Stimulated activated CD8-positive, alpha-beta memory T cell treated with anti-CD3 and anti-CD28 coated beads, Interleukin-4, amount 100 ng/mL, for 24 hours (primary cell): ENCODE data around the gene EEPD1.
"Not testable (repeated sequence)": the region's sequence is repeated elsewhere in the genome, so short reads cannot be mapped to it uniquely, and the experiment has no call there.

Experiments
- DNase-seq: peaks from one replicate; pipeline ENCODE4 v3.0.0-alpha.2; 2020; ENCODE audit warnings: low read depth

Gene EEPD1

GRCh38 chr7:36321284-36321683 lies 168.2 kb downstream of the EEPD1 start:
- DNase-seq: not testable (repeated sequence)

- no peak for DNase-seq
Measured at GRCh38 chr7:36336390-36336789, 183.3 kb downstream of the EEPD1 start.

GRCh38 chr7:36338256-36338655 lies 185.2 kb downstream of the EEPD1 start:
- DNase-seq: no peak

- no peak for DNase-seq
Measured at GRCh38 chr7:36343548-36343947, 190.5 kb downstream of the EEPD1 start.

GRCh38 chr7:36344622-36345021 lies 191.6 kb downstream of the EEPD1 start:
- no peak for DNase-seq

- DNase-seq: no peak
Measured at GRCh38 chr7:36346260-36346831, 193.3 kb downstream of the EEPD1 start.

- DNase-seq: no peak
Measured at GRCh38 chr7:36348256-36348655, 195.2 kb downstream of the EEPD1 start.

GRCh38 chr7:36348771-36349170 lies 195.7 kb downstream of the EEPD1 start:
- DNase-seq: no peak

GRCh38 chr7:36349626-36350025 lies 196.6 kb downstream of the EEPD1 start:
- DNase-seq: no peak
